ENCODE results near the gene MERTK.

The MERTK gene

GRCh38 chr2:112074506-112074905, 176.1 kb downstream of the MERTK start:
- DNase-seq (ENCODE audit: low read depth in 3 of 3, low spot score in 1 of 3), result no peak

- no peak for DNase-seq (ENCODE audit: low read depth in 3 of 3, low spot score in 1 of 3)
Measured at GRCh38 chr2:112075490-112076260, 177.3 kb downstream of the MERTK start.

- no peak for DNase-seq (ENCODE audit: low read depth in 3 of 3, low spot score in 1 of 3)
Measured at GRCh38 chr2:112077814-112078213, 179.4 kb downstream of the MERTK start.
